Erythroblast (primary cell): ENCODE data around the gene TRIM16.
"Not testable (repeated sequence)": the region's sequence is repeated elsewhere in the genome, so short reads cannot be mapped to it uniquely, and the experiment has no call there.

Experiments used
- DNase-seq, 2 experiments: peaks; one replicate each; lab custom pipeline; 2025; lab: John Stamatoyannopoulos, UW
- POLR2A ChIP-seq: IDR thresholded peaks from 2 replicates; pipeline ENCODE4 v1.6.1; 2011; ENCODE audit warnings: mild to moderate bottlenecking, low read length

The TRIM16 gene

GRCh38 chr17:15683824-15684478 lies at the start of gene TRIM16:
TRIM16 (minus strand) TSS chr17:15684311; CDS start chr17:15651609, 32,702 bp downstream.
- DNase-seq, result peak; percentile 75 to 80
- TF ChIP-seq POLR2A, result peak; percentile 44

GRCh38 chr17:15733174-15733789 lies 49.2 kb upstream of the TRIM16 start:
- not testable (repeated sequence) for DNase-seq

- not testable (repeated sequence) for DNase-seq
Observed at GRCh38 chr17:15731900-15732299, 47.8 kb upstream of the TRIM16 start, which contains the start of gene TBC1D26. TBC1D26 (plus strand) TSS chr17:15732283; CDS start chr17:15735349, 3,066 bp downstream.

- DNase-seq, result not testable (repeated sequence)
Observed at GRCh38 chr17:15730535-15730934, 46.4 kb upstream of the TRIM16 start.

- not testable (repeated sequence) for DNase-seq
Observed at GRCh38 chr17:15716601-15717563, 32.8 kb upstream of the TRIM16 start.

GRCh38 chr17:15708879-15709278 lies 24.8 kb upstream of the TRIM16 start:
- not testable (repeated sequence) for DNase-seq

- DNase-seq, result not testable (repeated sequence)
Observed at GRCh38 chr17:15704813-15705212, 20.7 kb upstream of the TRIM16 start.

- not testable (repeated sequence) for DNase-seq
Observed at GRCh38 chr17:15704239-15704638, 20.1 kb upstream of the TRIM16 start.

- DNase-seq, result not testable (repeated sequence)
Observed at GRCh38 chr17:15699937-15700336, 15.8 kb upstream of the TRIM16 start.

GRCh38 chr17:15699413-15699924 lies 15.4 kb upstream of the TRIM16 start, which contains the start of gene ZNF286A:
ZNF286A (plus strand) TSS chr17:15699752; CDS start chr17:15700330, 578 bp downstream.
- peak; percentile 98 to 99 for DNase-seq
- TF ChIP-seq POLR2A, result peak; percentile 59

GRCh38 chr17:15698967-15699366 lies 14.9 kb upstream of the TRIM16 start:
- DNase-seq, result peak in 1 of 2 experiments; percentile 22

- not testable (repeated sequence) for DNase-seq
Observed at GRCh38 chr17:15687494-15687893, 3.4 kb upstream of the TRIM16 start.

GRCh38 chr17:15683135-15683534 lies 976 bp downstream of the TRIM16 start:
- DNase-seq, result not testable (repeated sequence)

GRCh38 chr17:15675991-15676390 lies 8.1 kb downstream of the TRIM16 start:
- DNase-seq, result not testable (repeated sequence)

- DNase-seq, result not testable (repeated sequence)
Observed at GRCh38 chr17:15674640-15675039, 9.5 kb downstream of the TRIM16 start.

- DNase-seq, result not testable (repeated sequence)
Observed at GRCh38 chr17:15669526-15669925, 14.6 kb downstream of the TRIM16 start.
